ENCODE results near the gene SMAD7.
A peak's percentile ranks its signal among the peaks of the same experiment; 100 is the strongest.

SMAD7 gene, protein sequence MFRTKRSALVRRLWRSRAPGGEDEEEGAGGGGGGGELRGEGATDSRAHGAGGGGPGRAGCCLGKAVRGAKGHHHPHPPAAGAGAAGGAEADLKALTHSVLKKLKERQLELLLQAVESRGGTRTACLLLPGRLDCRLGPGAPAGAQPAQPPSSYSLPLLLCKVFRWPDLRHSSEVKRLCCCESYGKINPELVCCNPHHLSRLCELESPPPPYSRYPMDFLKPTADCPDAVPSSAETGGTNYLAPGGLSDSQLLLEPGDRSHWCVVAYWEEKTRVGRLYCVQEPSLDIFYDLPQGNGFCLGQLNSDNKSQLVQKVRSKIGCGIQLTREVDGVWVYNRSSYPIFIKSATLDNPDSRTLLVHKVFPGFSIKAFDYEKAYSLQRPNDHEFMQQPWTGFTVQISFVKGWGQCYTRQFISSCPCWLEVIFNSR

DNA sequence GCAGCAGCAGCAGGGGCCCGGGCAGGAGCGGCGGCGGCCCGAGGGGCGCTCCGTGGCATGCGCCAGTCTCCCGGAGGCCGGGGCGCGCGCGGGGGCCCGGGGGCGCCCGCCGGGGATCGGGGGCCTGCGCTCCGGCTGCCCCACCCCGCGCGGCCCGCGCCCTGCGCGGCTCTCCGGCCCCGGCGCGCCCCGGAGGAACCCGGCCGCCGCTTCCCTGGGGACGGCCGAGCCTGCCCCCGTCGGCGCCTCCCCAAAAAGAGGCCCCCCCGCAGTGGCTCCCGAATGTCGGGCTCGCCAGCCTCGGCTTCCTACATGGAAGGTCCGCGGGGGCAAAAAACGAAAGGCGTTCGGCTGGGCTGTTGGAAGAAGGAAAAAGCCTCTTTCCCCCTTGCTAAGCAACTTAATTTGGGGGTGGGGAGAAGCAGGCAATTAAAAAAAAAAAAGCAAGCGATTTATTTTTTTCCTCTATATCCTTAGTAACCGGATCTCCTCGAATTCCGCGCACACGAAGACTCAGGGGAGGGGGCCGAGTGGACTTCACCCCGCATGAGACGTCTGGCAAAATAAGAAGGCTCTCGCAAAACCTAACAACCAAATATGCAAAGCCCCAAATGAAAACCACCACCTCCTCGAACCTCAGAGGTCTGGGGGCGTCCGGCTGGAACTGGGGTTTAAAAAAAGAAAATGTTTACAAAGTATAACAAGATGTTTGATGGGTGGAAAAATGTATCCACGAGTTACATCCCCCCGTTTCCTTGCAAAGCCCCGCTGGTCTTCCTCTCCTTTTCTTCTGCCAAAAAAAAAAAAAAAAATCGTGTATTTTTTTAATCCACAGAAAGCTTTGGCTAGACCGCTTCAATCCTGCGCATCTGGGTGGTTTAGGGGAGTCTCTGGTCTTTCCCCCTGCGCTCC lies at the start of gene SMAD7:
Gene SMAD7 (minus strand): TSS at position 430 of the 912 bp plus-strand sequence. CDS start 541 bp downstream, outside the sequence.
- H3K27me3 ChIP-seq (ENCODE audit: insufficient read depth, low read length): no peaks in the 10 kb centered on the region
- H2AFZ ChIP-seq (ENCODE audit: low read depth, low read length): no peak within 1 kb of the TSS
- no peaks in the 10 kb centered on the region for H3K9me3 ChIP-seq (ENCODE audit: low read length)
- peak within 1 kb of the TSS; percentile 58 for H3K4me3 ChIP-seq (ENCODE audit: low read length)
- H3K4me1 ChIP-seq (ENCODE audit: insufficient read depth, low read length): peaks cover 30% of the 10 kb centered on the region
- H3K36me3 ChIP-seq (ENCODE audit: insufficient read depth, low read length): no peaks in the 10 kb centered on the region

DNA sequence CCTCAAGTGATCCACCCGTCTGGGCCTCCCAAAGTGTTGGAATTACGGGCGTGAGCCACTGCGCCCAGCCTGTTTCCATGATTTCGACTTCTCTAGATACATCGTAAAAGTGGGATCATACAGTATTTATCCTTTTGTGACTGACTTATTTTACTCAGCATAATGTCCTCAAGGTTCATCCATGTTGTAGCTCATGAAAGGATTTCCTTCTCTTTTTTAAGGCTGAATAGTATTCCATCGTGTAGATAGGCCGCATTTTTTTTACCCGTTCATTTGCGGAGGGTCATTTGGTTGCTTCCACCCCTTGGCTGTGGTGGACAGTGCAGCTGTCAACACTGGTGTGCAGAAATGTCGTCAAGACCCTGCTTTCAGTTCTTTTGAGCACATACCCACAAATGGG lies 48.8 kb upstream of the SMAD7 start:
- Histone ChIP-seq H3K4me1 (ENCODE audit: insufficient read depth, low read length) (peaks cover 30% of the 10 kb centered on the region), H3K27me3 (ENCODE audit: insufficient read depth, low read length) (peaks cover 4% of the 10 kb centered on the region), H3K9me3 (ENCODE audit: low read length) (no peaks in the 10 kb centered on the region)

DNA sequence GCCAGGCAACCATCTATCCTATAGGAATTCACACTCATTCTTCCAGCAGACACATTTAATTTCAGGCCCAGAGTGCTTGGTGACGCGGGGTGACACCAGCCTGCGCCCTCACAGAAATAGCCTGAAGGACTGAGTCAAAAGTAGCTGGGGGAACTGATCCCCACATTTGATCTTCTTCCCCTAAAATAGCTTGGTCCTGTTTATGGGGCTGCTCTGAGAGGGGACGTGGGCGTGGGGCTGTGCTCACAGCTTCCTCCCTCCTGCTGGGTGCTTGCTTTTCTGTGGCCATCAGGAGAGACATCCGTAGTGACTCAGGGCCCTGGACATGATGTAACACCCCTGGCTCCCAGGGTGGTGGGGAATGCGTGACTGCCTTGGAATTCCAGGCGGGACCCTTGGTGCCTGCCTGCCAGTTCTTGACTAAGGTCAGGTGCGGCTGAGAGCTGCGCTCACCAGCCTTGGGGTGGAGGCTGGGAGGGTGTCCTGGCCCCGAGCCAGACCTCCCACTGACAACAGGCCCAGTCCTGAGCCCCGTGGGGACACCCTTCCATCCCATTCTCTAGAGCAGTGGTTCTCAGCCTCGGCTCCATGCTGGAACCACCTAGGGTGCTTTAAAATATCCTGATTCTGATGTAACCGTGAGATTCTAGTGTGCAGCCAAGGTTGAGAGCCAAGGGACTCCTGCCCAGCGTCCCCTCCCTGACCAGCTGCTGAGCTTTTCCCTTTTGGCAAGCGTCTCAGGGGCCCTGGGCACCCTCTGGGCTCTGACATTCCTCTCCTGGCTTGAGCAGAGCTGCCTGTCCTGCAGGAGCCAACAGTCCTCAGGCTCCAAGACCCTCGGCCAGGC lies 47.4 kb upstream of the SMAD7 start:
- Histone ChIP-seq H2AFZ (ENCODE audit: low read depth, low read length) (no peak overlapping the region), H3K27me3 (ENCODE audit: insufficient read depth, low read length) (peaks cover 5% of the 10 kb centered on the region), H3K36me3 (ENCODE audit: insufficient read depth, low read length) (no peaks in the 10 kb centered on the region), H3K4me1 (ENCODE audit: insufficient read depth, low read length) (peaks cover 23% of the 10 kb centered on the region), H3K4me3 (ENCODE audit: low read length) (no peak overlapping the region), H3K9me3 (ENCODE audit: low read length) (no peaks in the 10 kb centered on the region)

More for the DNA sequence above, 48.8 kb upstream of the SMAD7 start:
- H2AFZ ChIP-seq (ENCODE audit: low read depth, low read length): no peak overlapping the region
- H3K4me3 ChIP-seq (ENCODE audit: low read length): no peak overlapping the region
- H3K36me3 ChIP-seq (ENCODE audit: insufficient read depth, low read length): no peaks in the 10 kb centered on the region

DNA sequence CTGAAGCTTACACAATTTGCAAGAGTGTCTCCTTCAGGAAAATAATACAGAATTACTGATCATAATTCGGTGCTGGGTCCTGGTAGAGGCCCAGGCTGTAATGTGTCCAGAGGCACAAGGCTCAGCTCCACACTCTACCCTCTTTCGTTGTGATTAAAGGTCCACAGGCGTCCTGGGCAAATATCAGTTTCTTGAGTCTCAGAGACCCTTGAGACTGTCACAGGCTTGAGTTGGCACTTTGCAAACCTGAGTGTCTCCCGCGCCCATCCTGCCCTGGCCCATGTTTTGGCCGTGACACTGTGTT lies 46.9 kb upstream of the SMAD7 start:
- Histone ChIP-seq H3K4me1 (ENCODE audit: insufficient read depth, low read length) (peaks cover 23% of the 10 kb centered on the region), H3K36me3 (ENCODE audit: insufficient read depth, low read length) (no peaks in the 10 kb centered on the region), H3K4me3 (ENCODE audit: low read length) (no peak overlapping the region), H3K9me3 (ENCODE audit: low read length) (no peaks in the 10 kb centered on the region), H2AFZ (ENCODE audit: low read depth, low read length) (no peak overlapping the region), H3K27me3 (ENCODE audit: insufficient read depth, low read length) (peaks cover 3% of the 10 kb centered on the region)

DNA sequence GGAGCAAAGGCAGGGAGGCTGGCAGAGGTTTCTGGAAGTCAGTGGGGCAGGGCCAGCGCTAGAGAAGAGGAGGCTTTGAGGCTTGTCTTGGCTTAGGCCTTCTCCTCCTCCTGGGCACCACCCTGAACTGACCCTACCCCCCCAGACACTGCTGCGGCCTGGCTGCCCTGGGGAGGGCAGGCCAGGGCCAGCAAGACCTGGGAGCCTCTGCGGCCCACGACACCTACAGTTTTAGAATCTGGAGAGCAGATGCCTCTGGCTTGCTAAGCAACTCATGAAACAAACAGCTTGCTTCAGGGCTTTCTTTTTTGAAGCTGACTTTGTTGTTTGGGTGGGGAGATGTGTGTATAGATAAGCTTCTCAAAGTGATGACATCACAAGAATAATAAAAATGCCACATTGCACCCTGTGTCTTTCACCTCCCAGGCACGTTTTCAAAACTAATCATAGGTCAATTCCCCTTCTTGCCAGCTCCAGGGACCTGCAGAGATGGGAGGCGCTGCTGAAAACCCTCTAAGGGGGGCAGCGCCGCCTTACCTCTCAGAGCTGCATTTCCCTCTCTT lies 46.2 kb upstream of the SMAD7 start:
- Histone ChIP-seq H3K4me1 (ENCODE audit: insufficient read depth, low read length) (peaks cover 23% of the 10 kb centered on the region), H3K27me3 (ENCODE audit: insufficient read depth, low read length) (peaks cover 2% of the 10 kb centered on the region), H2AFZ (ENCODE audit: low read depth, low read length) (no peak overlapping the region), H3K36me3 (ENCODE audit: insufficient read depth, low read length) (no peaks in the 10 kb centered on the region), H3K9me3 (ENCODE audit: low read length) (no peaks in the 10 kb centered on the region), H3K4me3 (ENCODE audit: low read length) (no peak overlapping the region)

DNA sequence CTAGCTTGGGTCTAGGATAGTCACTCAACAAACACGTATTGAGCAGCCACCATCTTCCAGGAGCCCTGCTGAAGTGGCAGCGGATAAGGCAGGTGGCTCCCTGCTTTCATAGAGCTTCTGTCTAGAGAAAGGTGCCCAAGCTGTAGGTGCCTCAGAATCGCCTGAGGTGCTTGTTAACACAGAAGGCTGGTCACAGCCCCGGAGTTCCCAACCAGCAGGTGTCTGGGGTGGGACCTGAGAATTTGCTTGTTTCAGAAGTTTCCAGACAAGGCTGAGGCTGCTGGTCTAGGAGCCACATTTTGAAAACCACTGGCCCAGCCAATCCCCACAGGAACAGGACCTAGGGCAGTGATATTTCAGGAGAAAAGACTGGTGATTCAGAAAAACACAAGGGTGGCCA lies 45.3 kb upstream of the SMAD7 start:
- no peak overlapping the region for H2AFZ ChIP-seq (ENCODE audit: low read depth, low read length)
- H3K36me3 ChIP-seq (ENCODE audit: insufficient read depth, low read length): no peaks in the 10 kb centered on the region
- peaks cover 23% of the 10 kb centered on the region for H3K4me1 ChIP-seq (ENCODE audit: insufficient read depth, low read length)
- no peak overlapping the region for H3K4me3 ChIP-seq (ENCODE audit: low read length)
- peaks cover 2% of the 10 kb centered on the region for H3K27me3 ChIP-seq (ENCODE audit: insufficient read depth, low read length)
- H3K9me3 ChIP-seq (ENCODE audit: low read length): no peaks in the 10 kb centered on the region

DNA sequence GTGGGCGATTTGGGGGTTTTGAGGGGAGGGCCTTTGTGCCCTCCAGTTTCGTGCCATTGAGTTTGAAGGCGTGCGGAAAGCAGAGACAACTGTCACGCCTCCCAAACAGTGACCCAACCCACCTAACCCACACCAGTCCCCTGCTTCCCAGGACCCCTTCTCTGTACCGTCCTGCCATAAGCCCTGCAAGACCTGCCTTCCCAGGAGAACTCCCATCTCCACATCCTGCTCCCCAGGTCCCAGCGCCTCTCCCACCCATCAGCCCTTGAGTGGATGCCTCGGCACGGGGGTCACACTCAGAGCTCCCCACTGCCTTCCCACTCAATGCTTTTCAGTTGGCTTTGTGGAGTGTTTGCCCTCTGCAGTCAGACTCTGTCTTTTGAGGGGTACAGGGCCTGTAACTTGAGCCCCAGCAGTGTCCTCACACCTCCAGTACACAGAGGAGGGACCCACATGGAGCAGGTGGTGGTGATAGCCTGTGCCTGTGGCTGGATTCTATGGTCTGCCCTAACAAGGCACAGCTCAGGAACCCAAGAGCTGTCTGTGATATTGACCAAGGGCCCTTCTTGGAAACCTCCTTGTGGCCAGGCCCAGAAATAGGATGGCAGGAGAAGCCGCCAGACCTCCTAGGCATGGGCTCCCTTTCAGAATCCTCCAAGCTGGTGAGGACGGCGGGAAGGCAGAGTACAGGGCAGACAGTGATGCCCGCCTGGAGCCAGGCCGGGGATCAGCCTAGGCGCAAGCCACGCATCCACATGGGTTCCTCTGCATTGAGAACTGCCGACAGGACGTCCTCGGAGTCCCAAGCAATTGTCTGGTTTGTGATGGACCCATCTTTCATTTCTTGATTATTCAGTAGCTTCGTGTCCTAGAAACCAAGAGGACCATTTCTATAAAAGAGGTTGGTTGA lies 44.4 kb upstream of the SMAD7 start:
- Histone ChIP-seq H3K36me3 (ENCODE audit: insufficient read depth, low read length) (no peaks in the 10 kb centered on the region), H3K4me3 (ENCODE audit: low read length) (no peak overlapping the region), H3K27me3 (ENCODE audit: insufficient read depth, low read length) (peaks cover 2% of the 10 kb centered on the region), H3K9me3 (ENCODE audit: low read length) (no peaks in the 10 kb centered on the region), H2AFZ (ENCODE audit: low read depth, low read length) (no peak overlapping the region), H3K4me1 (ENCODE audit: insufficient read depth, low read length) (peaks cover 23% of the 10 kb centered on the region)

DNA sequence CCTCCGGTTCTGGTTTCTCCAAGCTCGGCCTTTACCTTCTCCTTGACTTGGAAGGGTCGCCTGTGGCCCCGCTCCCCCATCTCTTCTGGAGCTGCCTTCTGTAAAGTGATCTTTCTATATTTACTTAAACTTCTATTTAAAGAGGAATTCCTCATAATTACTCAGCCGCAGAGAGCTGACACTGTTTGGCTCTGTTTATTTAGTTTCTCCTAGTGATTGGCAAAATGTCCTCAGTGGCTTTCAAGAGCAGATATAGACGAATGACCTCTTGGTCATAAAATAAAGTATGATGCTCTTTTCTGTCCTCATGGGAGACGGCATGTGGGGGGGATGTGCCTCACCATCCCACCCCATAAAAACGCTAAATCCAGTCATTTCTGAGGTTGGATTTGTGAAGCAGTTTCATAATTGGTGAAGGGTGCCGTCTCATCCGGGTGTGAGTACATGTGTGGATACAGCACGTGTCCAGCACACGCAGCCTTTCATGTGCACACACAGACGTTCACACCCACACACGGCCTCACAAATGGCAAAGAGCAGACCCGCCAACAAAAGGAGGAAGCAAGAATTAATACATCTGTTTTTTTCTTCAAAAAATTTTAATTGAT lies 43.4 kb upstream of the SMAD7 start:
- Histone ChIP-seq H3K4me3 (ENCODE audit: low read length) (no peak overlapping the region), H2AFZ (ENCODE audit: low read depth, low read length) (no peak overlapping the region), H3K36me3 (ENCODE audit: insufficient read depth, low read length) (no peaks in the 10 kb centered on the region), H3K9me3 (ENCODE audit: low read length) (no peaks in the 10 kb centered on the region), H3K27me3 (ENCODE audit: insufficient read depth, low read length) (peaks cover 4% of the 10 kb centered on the region), H3K4me1 (ENCODE audit: insufficient read depth, low read length) (peaks cover 23% of the 10 kb centered on the region)

DNA sequence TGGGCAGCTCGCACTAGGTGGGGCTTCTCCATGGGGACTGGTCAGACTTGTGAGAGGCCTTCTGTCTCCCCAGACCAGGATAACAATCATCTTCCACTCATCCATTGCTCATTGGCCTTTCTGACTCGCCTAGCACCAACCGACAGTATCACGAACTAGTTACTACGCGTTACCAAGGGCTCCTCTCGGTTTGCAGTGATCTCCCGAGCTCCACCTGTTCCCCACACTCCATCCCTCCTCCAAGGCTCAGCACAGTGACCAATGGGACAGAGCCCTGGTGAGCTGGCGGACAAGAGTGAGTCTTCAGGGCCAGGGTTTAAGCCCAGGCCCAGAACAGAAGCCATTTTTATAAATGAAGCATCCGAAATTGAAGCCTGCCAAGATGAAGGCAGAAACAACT lies 42.8 kb upstream of the SMAD7 start:
- Histone ChIP-seq H3K36me3 (ENCODE audit: insufficient read depth, low read length) (no peaks in the 10 kb centered on the region), H3K9me3 (ENCODE audit: low read length) (no peaks in the 10 kb centered on the region), H3K4me3 (ENCODE audit: low read length) (no peak overlapping the region), H3K4me1 (ENCODE audit: insufficient read depth, low read length) (peaks cover 20% of the 10 kb centered on the region), H3K27me3 (ENCODE audit: insufficient read depth, low read length) (peaks cover 4% of the 10 kb centered on the region), H2AFZ (ENCODE audit: low read depth, low read length) (no peak overlapping the region)

DNA sequence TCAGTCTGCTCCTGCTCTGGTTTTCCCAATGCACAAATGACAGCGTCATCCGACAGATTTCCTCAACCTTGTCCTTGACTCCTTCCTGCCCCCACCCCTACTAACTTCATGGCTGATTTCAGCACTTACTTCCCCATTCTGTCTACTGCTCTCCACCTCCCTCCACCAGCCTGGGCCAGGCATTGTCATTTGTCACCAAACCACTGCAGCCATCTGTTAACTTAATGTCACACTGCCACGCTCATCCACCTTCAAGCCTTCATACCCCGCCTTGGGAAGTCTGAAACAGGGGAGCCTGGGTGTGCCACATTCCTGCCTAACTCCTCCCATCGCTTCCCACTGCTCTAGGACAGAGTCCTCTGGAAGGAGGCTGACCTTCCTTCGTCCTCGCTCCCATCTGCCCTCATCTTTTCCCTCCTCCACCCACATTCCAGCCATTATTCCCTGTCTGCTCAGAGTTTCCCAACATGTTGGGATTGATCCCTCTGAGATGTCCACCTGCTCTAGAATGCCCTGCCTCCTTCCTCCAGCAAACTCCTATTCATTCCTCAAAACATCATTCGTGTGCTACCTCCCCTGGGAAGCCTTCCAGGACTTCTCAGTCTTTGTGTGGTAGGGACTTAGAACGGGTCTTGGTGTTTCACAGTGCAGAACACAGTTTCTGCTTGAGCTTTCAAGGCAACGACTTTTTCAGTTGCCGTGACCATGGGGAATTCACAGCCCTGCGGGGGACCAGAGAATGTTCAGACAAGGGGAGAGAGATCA lies 42.2 kb upstream of the SMAD7 start:
- H3K4me1 ChIP-seq (ENCODE audit: insufficient read depth, low read length): peaks cover 14% of the 10 kb centered on the region
- no peak overlapping the region for H2AFZ ChIP-seq (ENCODE audit: low read depth, low read length)
- H3K36me3 ChIP-seq (ENCODE audit: insufficient read depth, low read length): no peaks in the 10 kb centered on the region
- no peak overlapping the region for H3K4me3 ChIP-seq (ENCODE audit: low read length)
- peaks cover 4% of the 10 kb centered on the region for H3K27me3 ChIP-seq (ENCODE audit: insufficient read depth, low read length)
- no peaks in the 10 kb centered on the region for H3K9me3 ChIP-seq (ENCODE audit: low read length)

DNA sequence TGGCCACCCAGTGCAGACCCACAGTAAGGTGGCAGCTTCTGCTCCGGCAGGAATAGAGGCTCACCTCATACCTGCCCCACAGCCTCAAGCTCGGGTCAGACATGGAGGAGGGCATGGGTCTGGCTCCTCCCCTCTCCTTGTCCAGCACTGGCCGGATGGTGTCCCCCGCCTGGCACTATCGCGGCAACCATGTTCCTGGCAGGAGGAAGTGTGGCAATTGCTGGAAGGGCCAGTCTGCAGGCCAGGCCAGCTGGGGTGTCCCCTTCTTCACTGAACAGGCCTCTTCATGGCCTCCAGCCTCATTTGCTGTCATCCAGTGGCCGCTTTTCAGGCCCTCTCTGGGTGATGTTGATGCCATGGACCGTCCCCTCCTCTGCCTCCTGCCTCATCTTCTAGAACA lies 41.4 kb upstream of the SMAD7 start:
- H3K4me1 ChIP-seq (ENCODE audit: insufficient read depth, low read length): peaks cover 9% of the 10 kb centered on the region
- no peaks in the 10 kb centered on the region for H3K36me3 ChIP-seq (ENCODE audit: insufficient read depth, low read length)
- H3K9me3 ChIP-seq (ENCODE audit: low read length): no peaks in the 10 kb centered on the region
- peaks cover 4% of the 10 kb centered on the region for H3K27me3 ChIP-seq (ENCODE audit: insufficient read depth, low read length)
- H2AFZ ChIP-seq (ENCODE audit: low read depth, low read length): no peak overlapping the region
- H3K4me3 ChIP-seq (ENCODE audit: low read length): no peak overlapping the region

Measured in neuron (in vitro differentiated cells).